Fibroblast of skin of abdomen (primary cell): ENCODE data around the gene CDC42BPA.
"Not testable (repeated sequence)": the region's sequence is repeated elsewhere in the genome, so short reads cannot be mapped to it uniquely, and the experiment has no call there.

Experiments used
- DNase-seq: peaks from one replicate; pipeline ENCODE4 v3.0.0-alpha.2; 2013

The CDC42BPA gene

DNA sequence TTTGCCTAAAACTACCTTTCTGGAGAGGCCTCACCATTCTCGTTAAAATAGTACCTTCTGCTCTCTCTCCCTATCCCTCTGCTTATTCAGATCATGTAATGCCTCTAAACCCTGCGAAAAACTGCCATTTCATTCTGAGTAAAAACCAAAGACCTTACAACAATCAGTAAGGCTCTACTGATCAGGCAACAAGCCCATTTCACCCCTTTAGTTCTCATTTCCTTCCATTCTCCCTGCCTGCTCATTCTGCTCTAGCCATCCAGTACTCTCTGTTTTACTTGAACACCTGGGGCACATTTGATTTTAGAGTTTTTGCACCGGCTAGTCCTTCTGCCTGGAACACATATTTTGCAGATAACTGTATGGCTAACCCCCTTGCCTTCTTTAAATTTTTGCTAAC, 190.4 kb downstream of the CDC42BPA start:
- no peak for DNase-seq

DNA sequence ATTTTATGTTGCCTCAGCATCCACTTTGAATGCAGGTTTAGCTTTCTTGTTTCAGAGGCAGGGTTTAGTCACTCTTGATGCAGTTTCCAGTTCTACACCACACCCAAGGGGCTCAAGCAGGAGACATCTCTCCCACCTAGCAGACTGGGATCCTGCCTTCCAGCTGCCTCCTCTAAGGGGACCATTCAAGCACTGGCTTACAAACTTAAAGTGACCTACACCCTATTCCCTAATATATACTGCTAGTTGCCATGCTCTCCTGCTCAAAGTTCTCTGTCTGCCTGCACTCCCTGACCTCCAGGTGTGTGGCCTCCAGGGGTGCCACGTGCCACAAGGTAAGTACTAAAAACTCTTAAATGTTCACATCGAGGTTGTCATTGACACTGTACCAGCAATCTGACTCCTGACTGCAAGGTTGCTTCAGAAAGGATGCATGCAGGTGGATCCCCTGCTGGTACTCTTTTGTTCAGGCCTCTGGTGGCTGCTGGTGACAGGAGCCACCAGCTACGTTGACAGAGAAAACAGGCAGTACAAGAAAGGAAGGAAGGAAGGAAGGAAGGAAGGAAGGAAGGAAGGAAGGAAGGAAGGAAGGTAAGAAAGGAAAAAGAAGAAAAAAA, 192.3 kb downstream of the CDC42BPA start:
- DNase-seq, result no peak

DNA sequence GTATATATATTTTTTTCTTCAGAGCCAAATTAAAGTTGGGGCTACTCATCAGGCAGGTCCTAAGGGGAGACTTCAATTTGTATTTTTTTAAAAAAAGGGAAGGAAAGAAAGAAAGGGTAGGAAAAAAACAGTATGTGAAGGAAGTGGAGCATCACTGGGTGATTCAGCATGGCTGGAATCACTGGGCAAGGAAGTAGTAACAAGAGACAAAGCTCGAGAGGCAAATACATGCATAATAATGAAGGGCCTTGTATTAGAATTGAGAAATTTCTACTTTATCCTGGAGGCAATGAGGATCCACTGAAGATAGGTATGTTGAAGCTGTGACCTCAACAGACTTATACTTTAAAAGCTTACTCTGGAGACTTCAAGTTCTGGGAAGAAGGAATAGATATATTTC, 193.8 kb downstream of the CDC42BPA start:
- DNase-seq, result no peak

DNA sequence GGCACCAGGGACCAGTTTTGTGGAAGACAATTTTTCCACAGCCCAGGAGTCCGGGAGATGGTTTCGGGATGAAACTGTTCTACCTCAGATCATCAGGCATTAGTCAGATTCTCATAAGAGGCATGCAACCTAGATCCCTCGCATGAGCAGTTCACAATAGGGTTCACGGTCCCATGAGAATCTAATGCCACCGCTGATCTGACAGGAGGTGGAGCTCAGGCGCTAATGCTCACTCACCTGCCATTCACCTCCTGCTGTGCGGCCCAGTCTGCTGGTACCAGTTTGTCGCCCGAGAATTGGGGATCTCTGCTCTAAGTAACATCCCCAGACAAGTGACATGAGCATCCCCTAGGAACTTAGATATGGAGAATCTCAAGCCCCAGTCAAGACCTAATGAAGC, 197.5 kb downstream of the CDC42BPA start:
- DNase-seq, result no peak

DNA sequence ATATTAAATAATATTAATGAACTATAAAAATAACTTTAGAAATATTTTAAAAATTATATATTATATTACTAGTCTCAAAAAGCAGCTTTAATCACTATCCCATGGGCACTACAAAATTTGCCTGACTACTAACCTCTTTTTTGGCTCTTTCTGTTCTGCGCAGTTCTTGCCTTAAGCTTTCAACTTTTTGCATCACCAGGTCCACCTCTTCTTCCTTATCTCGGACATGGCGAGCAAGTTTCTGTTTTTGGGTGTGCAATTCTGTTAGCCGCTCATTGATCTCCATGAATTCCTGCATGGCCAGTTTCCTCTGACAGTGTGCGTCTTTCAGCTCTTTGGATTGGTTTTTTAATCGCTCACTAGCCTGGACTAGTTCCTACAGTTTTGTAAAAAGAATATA, 205.8 kb downstream of the CDC42BPA start:
- no peak for DNase-seq

DNA sequence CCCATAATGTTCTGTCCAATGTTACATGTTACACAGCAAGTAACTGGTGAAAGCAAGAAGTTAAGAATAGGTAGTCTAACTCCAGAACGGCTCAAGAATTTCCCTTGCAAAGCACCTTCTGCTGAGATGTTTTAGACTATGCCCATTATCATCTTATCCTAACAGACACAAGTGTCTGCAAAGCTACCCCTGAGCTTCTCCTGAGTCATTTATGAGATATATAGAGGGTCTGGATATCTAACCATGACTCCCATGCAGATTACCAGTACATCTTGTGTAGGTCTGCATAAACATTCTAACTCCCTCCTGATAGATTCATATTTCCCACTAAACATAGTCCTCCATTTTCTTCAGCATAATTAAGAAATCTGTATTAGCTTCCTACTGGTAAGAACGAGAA, 206.5 kb downstream of the CDC42BPA start:
- no peak for DNase-seq

DNA sequence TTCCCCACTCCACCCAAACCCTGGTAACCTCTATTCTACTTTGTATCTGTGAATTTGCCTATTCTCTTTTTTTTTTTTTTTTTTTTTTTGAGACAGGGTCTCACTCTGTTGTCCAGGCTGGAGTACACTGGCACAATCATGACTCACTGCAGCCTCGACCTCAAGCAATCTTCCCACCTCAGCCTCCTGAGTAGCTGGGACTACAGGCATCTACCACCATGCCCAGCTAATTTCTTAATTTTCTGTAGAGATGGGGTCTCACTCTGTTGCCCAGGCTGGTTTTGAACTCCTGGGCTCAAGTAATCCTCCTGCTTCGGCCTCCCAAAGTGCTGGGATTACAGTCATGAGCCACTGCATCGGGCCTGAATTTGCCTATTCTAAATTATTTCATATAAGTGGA, 213.0 kb downstream of the CDC42BPA start:
- not testable (repeated sequence) for DNase-seq

DNA sequence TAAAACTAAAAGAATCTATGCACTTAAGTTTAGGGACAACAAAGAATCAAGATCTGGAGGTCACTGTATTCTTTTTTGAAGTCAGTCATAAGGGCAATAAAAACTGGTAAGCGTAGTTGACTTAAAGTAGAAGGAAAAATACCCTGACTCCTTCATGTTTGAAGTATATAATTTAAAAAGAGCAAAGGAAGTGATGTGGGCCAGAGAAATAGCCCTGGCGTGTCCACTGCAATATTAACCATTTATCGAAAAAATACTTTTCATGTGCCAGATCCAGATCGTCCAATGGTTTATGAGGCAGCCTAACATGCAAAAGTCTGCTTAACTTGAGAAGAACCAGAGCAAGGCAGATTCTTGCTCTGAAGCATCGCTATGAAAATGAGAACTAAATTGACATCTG, 216.2 kb downstream of the CDC42BPA start:
- no peak for DNase-seq

DNA sequence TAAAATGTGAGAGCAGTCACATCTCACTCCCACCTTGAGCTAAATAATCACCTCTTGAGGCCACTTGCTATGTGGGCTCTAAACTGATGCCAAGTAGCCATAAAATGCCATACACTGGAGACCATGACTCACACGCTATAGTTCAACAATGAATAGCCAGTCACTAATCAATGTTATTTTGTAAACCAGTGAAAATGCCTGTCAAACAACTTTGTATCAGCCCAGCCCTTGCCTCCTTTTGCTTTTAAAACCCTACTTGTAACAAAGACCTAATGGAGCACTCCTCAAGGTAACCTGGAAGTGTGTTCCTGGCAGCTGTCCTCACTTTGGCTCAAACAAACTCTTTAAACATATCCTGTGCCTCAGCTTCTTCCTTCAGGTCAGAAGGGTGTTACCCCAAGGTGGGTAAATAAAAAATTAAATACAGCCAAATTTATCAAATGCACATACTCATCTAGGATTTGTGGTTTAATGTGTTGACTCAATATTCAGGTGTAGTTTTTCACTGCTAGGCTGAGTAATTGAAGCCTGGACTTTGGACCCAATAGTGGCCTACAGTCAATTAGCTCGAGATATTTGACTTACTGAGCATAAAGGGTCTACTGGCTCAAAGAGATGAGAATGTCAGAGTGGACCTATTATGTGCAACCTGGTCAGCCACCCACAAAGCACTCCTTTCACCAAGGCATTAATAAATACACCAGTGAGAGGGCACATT, 223.9 kb downstream of the CDC42BPA start:
- DNase-seq, result no peak

DNA sequence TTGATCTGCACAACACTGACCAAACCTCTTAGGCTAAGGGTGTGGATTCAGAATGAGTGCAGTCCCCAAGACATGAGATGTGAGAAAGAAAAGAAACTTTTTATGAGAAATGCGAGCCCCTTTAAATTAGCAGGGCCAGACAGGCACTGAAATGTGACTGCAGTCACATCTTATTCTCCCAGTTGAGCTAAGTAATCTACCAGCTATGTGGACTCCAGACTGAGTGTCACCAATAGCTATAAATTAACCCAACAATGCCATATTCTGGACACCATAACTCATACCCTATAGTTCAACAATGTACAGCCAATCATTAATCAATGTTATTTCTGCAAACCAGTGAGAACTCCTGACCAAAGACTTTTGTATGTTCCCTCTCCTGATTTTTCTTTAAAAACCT, 225.0 kb downstream of the CDC42BPA start:
- DNase-seq, result no peak

DNA sequence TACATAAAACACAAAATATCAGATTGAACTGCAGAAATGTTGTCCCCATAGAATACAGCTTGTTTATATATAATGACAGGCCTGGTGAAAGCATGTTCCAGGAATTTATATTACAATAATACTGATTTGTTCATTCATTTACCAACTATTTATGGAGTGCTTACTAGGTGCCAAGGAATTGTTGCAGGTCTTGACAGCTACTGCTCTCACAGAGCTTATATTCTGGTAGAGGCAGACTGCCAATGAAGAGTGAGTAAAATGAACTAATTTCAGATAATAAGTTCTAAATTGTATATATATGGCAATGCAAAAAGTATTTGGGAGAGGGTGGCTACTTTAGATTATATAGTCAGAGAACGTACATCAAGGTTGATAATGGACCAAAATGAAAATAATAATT, 226.2 kb downstream of the CDC42BPA start:
- DNase-seq, result no peak

DNA sequence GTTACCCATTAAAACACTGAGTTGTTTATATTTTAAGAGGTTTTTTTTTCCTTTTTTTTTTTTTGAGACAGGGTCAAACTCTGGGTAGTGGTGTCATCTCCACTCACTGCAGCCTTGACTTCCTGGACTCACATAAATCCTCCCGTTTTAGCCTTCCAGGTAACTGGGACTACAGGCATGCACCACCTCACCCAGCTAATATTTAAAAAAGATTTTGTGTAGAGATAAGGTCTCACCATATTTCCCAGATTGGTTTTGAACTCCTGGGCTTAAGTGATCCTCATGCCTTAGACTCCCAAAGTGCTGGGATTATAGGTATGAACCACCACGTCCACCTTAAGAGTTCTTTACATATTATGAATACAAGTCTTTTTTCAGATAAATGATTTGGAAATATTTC, 231.7 kb downstream of the CDC42BPA start:
- no peak for DNase-seq

DNA sequence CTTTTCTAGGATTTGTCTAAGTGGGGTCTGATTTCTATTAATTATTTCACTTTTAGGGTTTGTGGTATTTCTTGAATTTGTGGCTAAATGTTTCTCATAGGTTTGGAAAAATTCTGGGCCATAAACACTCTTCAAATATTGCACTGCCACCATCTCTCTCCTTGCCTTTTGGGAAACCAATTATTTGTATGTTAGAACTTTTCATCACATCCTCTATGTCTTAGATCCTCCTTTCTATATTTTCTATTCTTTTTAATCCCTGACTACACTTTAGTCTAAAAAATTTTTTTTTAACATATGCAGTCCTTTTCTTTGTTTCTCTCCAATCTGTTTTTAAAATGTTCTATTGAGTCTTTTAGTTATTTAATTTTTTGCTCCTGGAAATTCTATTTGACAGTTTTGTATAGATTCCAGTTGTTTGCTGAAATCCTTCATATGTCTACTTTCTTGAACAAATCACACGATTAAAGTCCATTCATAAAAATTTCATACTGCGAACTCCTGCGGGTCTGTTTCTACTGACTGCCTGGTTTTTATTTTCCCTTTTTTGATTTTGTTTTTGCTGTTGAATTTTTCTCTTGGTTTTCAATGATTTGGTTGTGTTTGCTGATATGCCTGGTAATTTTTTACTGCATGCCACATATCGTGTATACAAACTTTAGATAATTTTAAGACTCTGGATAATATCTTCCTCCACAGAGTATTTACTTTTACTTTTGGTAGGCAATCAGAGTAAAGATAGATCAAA, 235.1 kb downstream of the CDC42BPA start:
- DNase-seq, result no peak

DNA sequence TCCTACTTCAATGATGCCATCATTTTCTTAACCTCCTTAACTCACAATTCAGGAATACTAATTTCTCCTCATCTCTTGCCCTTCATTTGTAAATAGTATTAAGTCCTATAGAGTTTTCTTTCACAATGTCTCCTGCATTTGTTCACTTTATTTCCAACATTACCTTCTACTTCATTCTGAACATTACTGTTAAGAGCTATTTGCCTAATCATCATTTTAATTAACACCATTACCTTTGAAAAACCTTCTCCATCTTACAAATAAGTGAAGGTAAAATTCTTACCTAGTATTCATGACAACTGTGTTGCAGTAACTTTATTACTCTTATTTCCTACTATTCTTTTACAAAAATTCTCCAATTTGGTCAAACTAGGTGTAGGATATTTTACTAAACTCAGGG, 240.5 kb downstream of the CDC42BPA start:
- DNase-seq, result no peak

DNA sequence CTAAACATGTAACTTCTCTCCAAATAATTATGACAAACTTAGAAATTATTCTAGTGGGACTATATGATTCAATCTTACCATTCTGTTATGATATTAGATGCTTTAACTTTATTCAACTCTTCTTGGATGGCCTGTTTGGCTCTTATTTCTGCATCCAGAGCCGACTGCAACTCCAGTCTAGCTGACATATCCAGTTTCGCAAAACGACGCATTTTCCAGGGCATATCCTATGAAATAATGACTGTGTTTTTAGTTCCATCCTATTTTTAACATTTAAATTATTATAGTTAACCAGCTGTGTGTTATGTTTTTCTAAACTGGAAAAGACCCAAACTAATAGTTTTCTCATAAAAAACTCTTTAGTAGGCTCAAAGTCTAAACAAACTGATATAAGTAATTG, 244.5 kb downstream of the CDC42BPA start:
- DNase-seq, result no peak

DNA sequence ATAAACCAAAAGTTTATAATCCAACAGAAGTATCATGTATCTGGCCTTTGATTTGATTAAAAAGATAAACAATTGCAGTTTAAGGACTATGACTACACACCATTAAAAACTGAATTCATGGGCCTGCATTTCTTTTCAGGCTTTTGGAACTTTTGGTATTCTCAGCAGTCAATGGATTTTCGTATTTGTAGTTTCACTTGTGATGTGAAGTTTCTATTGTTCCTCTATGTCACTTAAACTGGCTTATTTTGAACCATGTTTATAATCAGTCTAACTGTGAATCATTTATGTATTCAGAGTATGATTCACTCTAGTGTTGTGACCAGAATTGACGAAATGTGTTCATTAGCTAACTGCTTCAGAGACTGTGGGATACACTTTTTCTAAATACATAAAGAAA, 245.3 kb downstream of the CDC42BPA start:
- DNase-seq, result no peak

DNA sequence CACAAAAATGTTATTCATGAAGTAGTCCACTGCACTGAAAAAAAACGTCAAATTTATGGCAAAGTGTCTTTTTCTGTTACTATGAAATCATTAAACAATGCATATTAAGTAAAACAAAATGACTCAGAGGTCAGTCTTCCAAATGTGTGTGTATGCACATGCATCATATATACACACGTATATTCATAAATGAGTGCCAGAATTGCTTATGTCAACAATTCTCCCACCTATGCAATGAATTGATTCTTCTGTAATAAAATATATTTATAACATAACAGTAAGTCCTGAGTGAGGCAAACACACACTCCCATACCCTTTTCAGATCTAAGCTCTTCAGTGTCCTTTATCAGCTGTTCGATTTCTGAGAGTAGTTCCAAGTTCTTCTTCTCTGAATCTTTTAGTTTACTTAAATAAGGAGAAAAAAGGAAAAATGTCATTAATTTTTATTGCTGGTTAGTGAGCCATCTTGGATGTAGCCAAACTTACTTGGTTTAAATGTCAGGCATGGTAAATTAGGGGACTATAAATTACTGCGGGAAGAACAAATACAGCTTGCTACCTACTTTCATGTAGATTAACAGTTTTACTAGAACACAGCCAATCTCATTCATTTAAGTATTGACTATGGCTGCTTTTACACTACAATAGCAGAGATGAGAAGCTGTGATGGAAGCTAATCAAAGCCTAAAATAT, 246.3 kb downstream of the CDC42BPA start:
- no peak for DNase-seq

DNA sequence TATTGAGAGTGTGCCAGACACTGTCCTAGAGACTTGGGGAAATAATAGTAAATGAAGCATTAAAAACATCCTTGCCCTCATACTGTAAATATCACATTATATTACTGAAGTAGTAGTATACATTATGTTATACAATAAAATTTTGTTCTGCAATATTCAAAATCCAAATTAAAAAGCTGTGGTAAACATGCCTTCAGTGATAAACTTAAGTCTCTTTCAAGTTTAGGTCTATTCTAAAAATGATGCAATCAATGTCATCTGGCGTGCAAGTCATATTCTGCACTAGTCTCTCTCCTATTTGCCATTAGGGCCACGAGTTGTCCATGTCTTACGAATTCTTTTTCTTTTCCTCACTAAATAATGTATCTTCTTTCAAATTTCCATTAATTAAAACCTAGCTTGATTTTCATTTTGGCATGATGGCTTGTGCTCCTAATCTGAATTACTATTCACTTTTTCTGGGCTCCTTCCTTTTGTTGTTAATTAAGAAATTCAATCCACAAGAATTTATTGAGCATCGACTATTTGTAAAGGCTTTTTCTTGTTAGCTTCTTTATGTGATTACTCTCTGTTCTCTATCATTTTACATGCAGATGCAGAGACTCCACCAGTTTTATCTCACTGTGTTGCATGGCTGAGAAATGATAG, 247.5 kb downstream of the CDC42BPA start:
- peak; percentile 11 for DNase-seq

DNA sequence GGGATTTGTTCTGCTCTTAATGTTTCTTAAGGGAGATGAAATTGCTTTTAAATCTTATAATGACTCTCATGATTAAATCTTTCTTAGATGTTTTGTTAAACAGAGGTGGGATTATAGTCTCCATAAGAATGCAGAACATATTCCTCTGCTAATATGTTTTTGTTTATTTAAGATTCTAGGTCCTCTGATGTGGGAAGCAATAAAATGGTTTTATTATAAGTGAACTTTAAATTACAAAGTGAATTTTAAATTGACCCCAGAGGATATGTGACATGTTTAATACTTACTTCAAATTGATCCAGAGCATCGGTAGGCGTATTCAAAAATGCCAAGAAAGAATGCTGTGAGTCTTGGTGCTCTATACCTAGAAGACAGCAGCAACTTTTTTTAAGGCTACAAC, 248.8 kb downstream of the CDC42BPA start:
- no peak for DNase-seq

DNA sequence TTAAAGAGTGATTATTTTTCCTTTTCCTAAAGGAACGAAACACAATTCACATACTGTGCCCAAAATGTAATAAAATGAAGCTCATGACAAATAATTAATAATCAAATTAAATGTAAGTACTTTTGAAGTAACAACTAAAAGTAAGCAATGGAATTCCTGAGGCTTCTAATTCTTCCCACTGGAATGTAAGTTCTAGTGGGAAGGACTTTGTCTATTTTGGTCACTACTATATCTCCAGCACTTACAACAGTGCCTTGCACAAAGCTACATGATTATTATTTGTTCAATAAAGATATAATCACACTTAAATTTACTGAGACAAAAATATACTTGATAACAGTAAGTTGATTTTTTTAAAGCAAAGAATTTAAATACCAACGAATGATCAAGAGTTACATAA, 249.4 kb downstream of the CDC42BPA start:
- DNase-seq, result peak; percentile 10

DNA sequence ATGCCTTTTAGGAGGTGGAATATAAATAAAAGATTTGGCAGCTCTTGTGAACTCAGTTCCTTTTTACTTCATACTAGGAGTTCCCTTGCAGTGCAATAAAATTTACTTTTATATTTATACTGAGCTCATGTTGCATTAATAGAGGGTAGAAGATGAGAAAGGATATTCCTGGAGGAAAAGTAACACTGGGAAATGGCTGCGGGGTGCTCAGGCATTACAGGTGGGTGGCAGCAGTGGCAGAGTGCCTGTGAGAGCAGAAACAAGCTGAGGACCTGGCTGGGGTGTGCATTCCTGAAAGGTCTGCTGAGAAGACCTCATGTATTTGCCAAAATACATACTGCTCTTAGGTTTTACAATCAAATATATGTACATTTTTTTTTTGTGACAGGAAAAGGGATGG, 251.3 kb downstream of the CDC42BPA start:
- no peak for DNase-seq

DNA sequence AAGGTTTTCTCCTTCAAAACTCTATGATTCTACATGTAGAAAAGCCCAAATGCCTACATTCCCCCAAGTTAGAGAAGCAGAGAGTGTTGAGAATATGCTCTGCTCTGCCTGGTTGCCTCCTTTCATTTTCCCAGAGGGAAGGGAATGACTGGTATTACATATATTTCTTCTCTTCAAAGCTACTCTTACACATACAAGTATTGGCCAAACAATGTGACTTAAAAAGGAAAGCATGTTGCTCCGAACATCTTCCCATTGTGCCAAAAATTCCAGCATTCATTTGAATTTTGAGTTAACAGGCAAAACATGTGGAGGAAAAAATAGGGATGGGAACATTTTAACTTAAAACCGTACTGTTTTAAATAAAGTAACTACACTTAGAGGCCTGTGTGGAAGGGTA, 253.0 kb downstream of the CDC42BPA start:
- DNase-seq, result peak; percentile 29

DNA sequence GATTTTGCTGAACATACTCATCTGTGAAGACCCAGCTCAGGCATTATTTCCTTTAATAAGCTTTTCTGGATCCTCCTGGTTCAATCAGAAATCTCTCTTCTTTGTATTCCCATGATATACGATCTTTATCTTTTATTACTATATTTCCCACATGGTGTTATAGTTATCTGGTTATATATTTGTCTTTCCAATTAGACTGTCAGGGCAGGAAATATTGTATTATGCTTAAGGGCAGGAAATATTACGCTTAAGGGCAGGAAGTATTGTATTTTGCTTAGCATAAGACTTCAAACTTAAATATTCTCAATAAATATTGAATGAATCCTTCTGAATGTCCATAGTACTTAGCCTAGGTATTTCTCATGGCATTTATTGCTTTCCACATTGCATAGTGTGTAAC, 256.0 kb downstream of the CDC42BPA start:
- DNase-seq, result no peak
